CD14-positive monocyte (primary cell): Measurements from ENCODE around the gene BIN1. TPM values are rescaled to one million over a fixed set of nuclear protein-coding genes. Genes with fewer than 3 reads are reported as not detected.

Experiments
- DNase-seq, 3 donors: peaks; one replicate each; pipeline ENCODE4 v3.0.0-alpha.2; 2011 to 2022
- H2AFZ ChIP-seq: 2 replicates; pipeline ENCODE4 v1.6.0; 2012; ENCODE audit warnings: mild to moderate bottlenecking, low read depth, low read length, inconsistent platforms; ENCODE audit not compliant: insufficient read depth, poor library complexity, severe bottlenecking
- H3K27ac ChIP-seq, 2 donors: 1 replicate in 1 of 2; 2 replicates in 1 of 2; pipeline ENCODE4 v1.5.1; 2012 to 2013; ENCODE audit warnings: low read length in 2 of 2, control low read depth in 1 of 2, inconsistent platforms in 1 of 2, low read depth in 1 of 2, mild to moderate bottlenecking in 1 of 2
- H3K27me3 ChIP-seq, 2 donors: one replicate each; pipeline versions ENCODE4 v1.6.0 to v1.6.1; 2011 to 2013; ENCODE audit warnings: low read length in 2 of 2; ENCODE audit not compliant: control insufficient read depth in 2 of 2, insufficient read depth in 2 of 2
- H3K36me3 ChIP-seq, 2 donors: replicated peaks in 1 of 2; 1 replicate in 1 of 2; 2 replicates in 1 of 2; pipeline versions ENCODE4 v1.5.1 to v1.6.1; 2012 to 2013; ENCODE audit warnings: low read length in 2 of 2, control low read depth in 1 of 2, inconsistent platforms in 1 of 2, mild to moderate bottlenecking in 1 of 2; ENCODE audit not compliant: insufficient read depth in 2 of 2, control insufficient read depth in 1 of 2
- H3K4me1 ChIP-seq, 2 donors: 1 replicate in 1 of 2; 2 replicates in 1 of 2; pipeline versions ENCODE4 v1.5.1 to v1.6.1; 2012 to 2013; ENCODE audit warnings: low read length in 2 of 2, control low read depth in 1 of 2, inconsistent platforms in 1 of 2, mild to moderate bottlenecking in 1 of 2, moderate library complexity in 1 of 2; ENCODE audit not compliant: insufficient read depth in 2 of 2, control insufficient read depth in 1 of 2
- H3K4me2 ChIP-seq: replicated peaks from 2 replicates; pipeline ENCODE3; 2012; ENCODE audit warnings: low read length, moderate library complexity, mild to moderate bottlenecking; ENCODE audit not compliant: poor library complexity, severe bottlenecking; ENCODE audit errors: extremely low read depth
- H3K4me3 ChIP-seq, 3 experiments: fragments of 200-600 bp in 1 of 3; sonication (generic) in 1 of 3; replicated peaks in 1 of 3; 1 replicate in 2 of 3; 2 replicates in 1 of 3; pipeline ENCODE4 v1.5.1; 2011 to 2013; ENCODE audit warnings: low read length in 3 of 3, mild to moderate bottlenecking in 3 of 3, control low read depth in 2 of 3, low read depth in 2 of 3, inconsistent platforms in 1 of 3, moderate library complexity in 1 of 3
- H3K79me2 ChIP-seq: 2 replicates; pipeline ENCODE4 v1.6.0; 2012; ENCODE audit warnings: mild to moderate bottlenecking, control low read depth, inconsistent platforms, low read length, moderate library complexity; ENCODE audit not compliant: insufficient read depth
- H3K9ac ChIP-seq: 2 replicates; pipeline ENCODE4 v1.6.0; 2017; ENCODE audit warnings: low read length, mild to moderate bottlenecking; ENCODE audit not compliant: insufficient read depth, poor library complexity, severe bottlenecking
- H3K9me3 ChIP-seq, 2 donors: replicated peaks in 1 of 2; 1 replicate in 1 of 2; 2 replicates in 1 of 2; pipeline versions ENCODE4 v1.5.1 to v1.6.1; 2012 to 2013; ENCODE audit warnings: low read length in 2 of 2, control low read depth in 1 of 2; ENCODE audit not compliant: control insufficient read depth in 1 of 2, insufficient read depth in 1 of 2
- H4K20me1 ChIP-seq: 2 replicates; pipeline ENCODE4 v1.6.0; 2012; ENCODE audit warnings: mild to moderate bottlenecking, low read length, control low read depth, moderate library complexity; ENCODE audit not compliant: insufficient read depth
- H3K27ac Mint-ChIP-seq, 7 donors: one replicate each; pipeline ENCODE4 v1.8.0; 2020; ENCODE audit warnings: mild to moderate bottlenecking in 7 of 7, mixed read lengths in 7 of 7, moderate library complexity in 6 of 7, inconsistent platforms in 2 of 7
- H3K27me3 Mint-ChIP-seq, 3 donors: one replicate each; pipeline ENCODE4 v1.8.0; 2021 to 2022; ENCODE audit warnings: low read depth in 3 of 3, mild to moderate bottlenecking in 3 of 3, mixed read lengths in 3 of 3, moderate library complexity in 3 of 3, inconsistent platforms in 1 of 3
- H3K36me3 Mint-ChIP-seq, 2 donors: one replicate each; pipeline ENCODE4 v1.8.0; 2020; ENCODE audit warnings: mixed read lengths in 2 of 2, inconsistent platforms in 1 of 2, mild to moderate bottlenecking in 1 of 2
- H3K4me1 Mint-ChIP-seq: one replicate; pipeline ENCODE4 v1.8.0; 2020; ENCODE audit warnings: mild to moderate bottlenecking, mixed read lengths
- H3K4me3 Mint-ChIP-seq, 2 donors: one replicate each; pipeline ENCODE4 v1.8.0; 2020; ENCODE audit warnings: mild to moderate bottlenecking in 2 of 2, mixed read lengths in 2 of 2, moderate library complexity in 1 of 2
- H3K9me3 Mint-ChIP-seq, 7 donors: one replicate each; pipeline ENCODE4 v1.8.0; 2020 to 2022; ENCODE audit warnings: mixed read lengths in 7 of 7, mild to moderate bottlenecking in 6 of 7, moderate library complexity in 6 of 7, inconsistent platforms in 2 of 7
- WGBS: methylation state at CpG from one replicate; pipeline ENCODE4 v1.1.5; 2013; ENCODE audit warnings: missing lambda C conversion rate; ENCODE audit not compliant: insufficient coverage; 5-methylcytosine and 5-hydroxymethylcytosine counted together
- intact Hi-C, 2 donors: fragments of 100-400 bp; cut with micrococcal nuclease; formaldehyde crosslinking; loops; one replicate each; pipeline versions ENCODE4 v1.15.0 to v1.15.1; 2023
- polyA plus RNA-seq, 3 donors: library from polyadenylated mRNA; depleted of rRNA in 1 of 3; unstranded in 2 of 3; stranded (reverse) in 1 of 3; fragments of 300-500 nt in 2 of 3; fragments of >200 nt in 1 of 3; fragmentation: Illumina TruSeq in 2 of 3; gene quantifications; 1 replicate in 2 of 3; 2 replicates in 1 of 3; pipeline ENCODE4 v1.2.3, GENCODE V29; 2012 to 2021
- TF ChIP-seq, protein P1 (sequence below): fragments of 200-600 bp; IDR thresholded peaks from one replicate; pipeline ENCODE4 v1.8.0; 2022; ENCODE audit warnings: antibody characterized with exemption, mild to moderate bottlenecking

BIN1 gene
- polyA plus RNA-seq, 3 donors: 3.4 to 7.5 (median 4.1) TPM

DNA sequence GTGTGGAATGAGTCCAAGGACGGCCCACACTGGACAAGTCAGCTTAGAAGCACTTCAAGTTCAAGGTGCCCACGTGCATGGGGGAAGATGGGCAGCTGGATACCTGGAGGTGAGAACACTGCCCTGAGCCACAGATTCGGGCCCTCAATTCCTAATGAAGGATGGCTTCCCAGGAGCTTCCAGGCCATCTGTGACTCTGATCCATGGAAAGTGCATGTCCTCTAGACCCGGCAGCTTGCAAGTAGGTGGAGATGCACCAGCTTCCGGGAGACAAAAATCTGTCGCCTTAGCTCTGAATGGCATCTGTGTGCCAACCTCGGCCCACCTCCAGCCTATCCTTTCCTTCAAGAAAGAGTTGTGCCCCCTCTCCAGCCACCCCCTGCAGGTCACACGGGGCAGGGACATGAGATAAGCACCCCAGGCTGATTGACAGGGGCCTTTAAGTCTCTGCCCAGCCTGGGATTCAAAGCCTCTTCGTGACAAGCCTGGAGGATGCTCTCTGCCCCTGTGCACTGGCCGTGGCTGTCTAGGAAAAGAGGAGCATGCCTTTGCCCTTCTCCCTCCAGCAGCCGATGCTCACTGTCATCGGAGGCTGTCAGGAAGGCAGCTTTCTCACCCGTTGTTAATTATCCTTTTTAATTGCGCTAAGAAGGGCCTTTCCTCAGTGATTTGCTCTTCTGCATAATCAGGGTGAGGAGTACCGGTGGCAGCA is 65.5 kb downstream of the BIN1 start:
- H3K27me3 Mint-ChIP-seq: peaks cover 0 to 3% (median under 1%) of the 10 kb centered on the region in 3 donors
- H3K9me3 Mint-ChIP-seq: peaks cover 0 to 4% (median 0%) of the 10 kb centered on the region in 7 donors
- H3K4me2 ChIP-seq: no peak overlapping the region
- H4K20me1 ChIP-seq: no peaks in the 10 kb centered on the region
- no peak overlapping the region for H3K27ac Mint-ChIP-seq
- no peaks in the 10 kb centered on the region for H3K36me3 Mint-ChIP-seq
- H2AFZ ChIP-seq: no peak overlapping the region
- H3K27me3 ChIP-seq: no peaks in the 10 kb centered on the region
- TF ChIP-seq, protein P1, sequence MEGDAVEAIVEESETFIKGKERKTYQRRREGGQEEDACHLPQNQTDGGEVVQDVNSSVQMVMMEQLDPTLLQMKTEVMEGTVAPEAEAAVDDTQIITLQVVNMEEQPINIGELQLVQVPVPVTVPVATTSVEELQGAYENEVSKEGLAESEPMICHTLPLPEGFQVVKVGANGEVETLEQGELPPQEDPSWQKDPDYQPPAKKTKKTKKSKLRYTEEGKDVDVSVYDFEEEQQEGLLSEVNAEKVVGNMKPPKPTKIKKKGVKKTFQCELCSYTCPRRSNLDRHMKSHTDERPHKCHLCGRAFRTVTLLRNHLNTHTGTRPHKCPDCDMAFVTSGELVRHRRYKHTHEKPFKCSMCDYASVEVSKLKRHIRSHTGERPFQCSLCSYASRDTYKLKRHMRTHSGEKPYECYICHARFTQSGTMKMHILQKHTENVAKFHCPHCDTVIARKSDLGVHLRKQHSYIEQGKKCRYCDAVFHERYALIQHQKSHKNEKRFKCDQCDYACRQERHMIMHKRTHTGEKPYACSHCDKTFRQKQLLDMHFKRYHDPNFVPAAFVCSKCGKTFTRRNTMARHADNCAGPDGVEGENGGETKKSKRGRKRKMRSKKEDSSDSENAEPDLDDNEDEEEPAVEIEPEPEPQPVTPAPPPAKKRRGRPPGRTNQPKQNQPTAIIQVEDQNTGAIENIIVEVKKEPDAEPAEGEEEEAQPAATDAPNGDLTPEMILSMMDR: no peak
- no peak overlapping the region for H3K9ac ChIP-seq
- no peak overlapping the region for H3K4me3 ChIP-seq
- no peaks in the 10 kb centered on the region for H3K79me2 ChIP-seq
- no peaks in the 10 kb centered on the region for H3K36me3 ChIP-seq
- no peaks in the 10 kb centered on the region for H3K4me1 Mint-ChIP-seq
- intact Hi-C loops: no loop called here
- H3K4me1 ChIP-seq: no peaks in the 10 kb centered on the region
- no peak for DNase-seq
- H3K27ac ChIP-seq: no peak overlapping the region
- 96% methylated on average over 13 of the region's 15 CpGs for WGBS
- no peaks in the 10 kb centered on the region for H3K9me3 ChIP-seq
- no peak overlapping the region for H3K4me3 Mint-ChIP-seq

DNA sequence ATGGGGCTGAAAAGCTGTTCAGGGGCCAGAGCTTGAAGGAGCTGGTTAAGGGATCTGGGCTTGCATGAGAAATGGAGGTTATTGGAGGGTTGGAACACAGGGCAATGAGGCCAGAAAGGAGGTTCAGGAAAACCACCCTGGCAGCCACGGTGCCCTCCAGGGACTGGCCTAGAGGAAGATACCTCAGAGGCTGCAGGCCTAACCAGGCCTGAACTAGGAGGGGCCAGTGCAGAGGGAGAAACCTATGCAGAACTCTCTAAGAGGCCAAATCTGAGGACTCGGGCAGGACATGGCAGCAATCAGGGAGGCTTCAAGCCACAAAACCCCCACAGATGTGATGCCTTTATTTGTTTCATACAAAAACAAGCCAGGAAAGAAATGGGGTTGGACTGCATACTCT is 66.8 kb downstream of the BIN1 start:
- Histone ChIP-seq H3K36me3 (no peaks in the 10 kb centered on the region), H3K9me3 (no peaks in the 10 kb centered on the region), H4K20me1 (no peaks in the 10 kb centered on the region), H3K27ac (no peak overlapping the region), H2AFZ (no peak overlapping the region), H3K9ac (no peak overlapping the region), H3K4me2 (no peak overlapping the region), H3K27me3 (no peaks in the 10 kb centered on the region), H3K4me1 (no peaks in the 10 kb centered on the region), H3K4me3 (no peak overlapping the region), H3K79me2 (no peaks in the 10 kb centered on the region)
- no peak for DNase-seq
- WGBS: 79% methylated on average over 1 of the region's 2 CpGs
- intact Hi-C loops: no loop called here
- Mint-ChIP-seq H3K9me3 (peaks cover 0 to 4% (median 0%) of the 10 kb centered on the region in 7 donors), H3K36me3 (no peaks in the 10 kb centered on the region), H3K4me3 (no peak overlapping the region), H3K4me1 (no peaks in the 10 kb centered on the region), H3K27me3 (peaks cover 0 to 3% (median 0%) of the 10 kb centered on the region in 3 donors), H3K27ac (no peak overlapping the region)
- TF ChIP-seq, protein P1: no peak
